HG03460 (cell line): ENCODE results near the gene CENPX.

Source experiments
- ATAC-seq: cut with Tn5 transposase; IDR thresholded peaks from one replicate; pipeline ENCODE4 v1.9.1; 2021; ENCODE audit not compliant: unreplicated experiment

CENPX gene

DNA sequence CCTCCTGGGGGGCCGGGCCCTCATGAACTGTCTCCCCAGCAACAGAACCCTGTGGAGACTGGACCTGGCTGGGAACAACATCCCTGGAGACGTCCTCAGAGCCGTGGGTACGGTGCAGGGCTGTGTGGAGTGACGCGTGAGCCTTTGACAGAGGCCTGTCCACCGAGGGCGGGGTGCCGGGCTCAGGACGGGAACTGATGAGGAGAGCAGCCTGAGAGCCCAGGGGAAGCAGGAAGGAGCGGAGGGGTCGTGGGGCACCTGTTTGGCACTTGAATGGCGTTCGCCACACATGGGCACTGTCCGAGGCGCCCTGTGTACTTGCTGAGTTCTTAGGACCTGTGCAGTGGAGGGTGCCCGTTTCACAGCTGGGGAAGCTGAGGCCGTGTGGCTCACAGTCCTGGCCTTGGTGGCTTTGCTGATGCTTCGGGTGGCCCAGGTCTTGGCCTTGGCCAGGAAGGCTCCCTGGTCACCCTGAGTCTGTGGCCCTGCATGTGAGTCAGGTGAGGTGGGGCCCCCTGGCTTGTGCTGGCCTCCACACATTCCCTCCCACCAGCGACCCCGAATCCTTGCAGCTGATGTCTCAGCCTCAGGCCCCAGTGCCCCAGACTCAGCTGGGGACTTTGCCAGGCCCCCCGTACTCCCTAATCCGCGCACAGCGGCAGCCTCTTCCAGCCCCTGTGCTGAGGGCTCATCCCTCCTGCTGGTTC lies 2.9 kb upstream of the CENPX start:
- no peak for ATAC-seq

- no peak for ATAC-seq
These were observed 2.2 kb upstream of the CENPX start for GRCh38 chr17:82024859-82025258.

DNA sequence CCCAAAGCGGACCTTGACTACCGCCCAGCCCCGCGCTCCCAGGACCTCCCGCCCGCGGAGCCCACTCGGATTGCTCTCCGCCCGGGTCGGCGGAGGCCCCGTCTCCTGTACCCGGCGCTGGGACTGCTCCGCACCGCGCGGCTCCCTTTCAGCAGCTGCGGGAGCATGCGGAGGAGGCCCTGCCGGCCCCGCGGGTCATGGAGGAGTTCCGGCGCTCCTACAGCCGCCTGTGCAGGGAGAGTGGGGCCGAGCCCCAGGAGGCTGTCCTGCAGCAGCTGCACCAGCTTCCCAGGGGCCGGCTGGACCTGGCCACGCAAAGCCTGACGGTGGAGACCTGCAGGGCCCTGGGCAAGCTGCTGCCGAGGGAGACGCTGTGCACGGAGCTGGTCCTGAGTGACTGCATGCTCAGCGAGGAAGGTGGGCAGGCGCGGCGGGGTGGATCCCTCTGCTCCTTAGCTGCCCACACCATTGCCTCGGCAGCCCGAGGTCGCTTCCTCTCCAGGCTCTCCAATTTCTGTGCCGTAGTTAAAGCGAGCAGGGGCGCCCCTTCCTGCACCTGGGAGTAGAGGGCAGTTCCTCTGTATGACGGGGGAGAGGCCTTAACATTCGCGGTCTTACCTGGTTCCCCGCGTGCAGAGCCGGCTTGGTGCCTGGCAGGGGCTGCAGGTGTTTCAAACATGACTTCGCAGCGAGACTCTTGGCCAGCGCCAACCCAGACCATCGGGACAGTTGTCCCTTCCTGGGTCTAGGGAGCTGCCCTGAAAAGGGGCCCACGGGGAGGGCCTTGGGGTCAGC lies 966 bp upstream of the CENPX start:
- ATAC-seq: peak; percentile 1

DNA sequence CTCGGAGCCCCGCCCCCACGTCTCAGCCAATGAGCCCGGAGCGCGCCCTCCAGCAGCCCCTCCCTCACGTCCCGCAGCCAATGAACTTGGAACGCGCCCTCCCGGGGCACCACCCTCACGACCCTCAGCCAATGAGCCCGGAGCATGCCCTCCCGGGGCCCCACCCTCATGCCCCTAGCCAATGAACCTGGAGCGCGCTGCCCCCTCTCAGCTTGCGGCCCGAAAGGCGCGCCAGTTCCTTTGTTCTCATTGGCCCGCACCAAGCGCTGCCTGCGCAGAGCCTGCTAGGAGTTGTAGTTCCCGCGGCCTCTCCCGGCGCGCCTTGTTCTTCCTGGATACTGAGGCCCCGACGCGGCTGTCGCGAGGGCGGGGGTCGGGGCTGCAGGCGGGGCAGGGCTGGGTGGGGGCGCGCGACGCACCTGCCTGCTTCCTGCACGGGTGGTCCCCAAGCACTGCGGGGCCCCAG lies 336 bp upstream of the CENPX start, which contains the start of gene LRRC45:
Gene LRRC45, plus strand, starts transcription at position 325 of the 466 bp plus-strand sequence. CDS start 339 bp downstream, outside the sequence.
- ATAC-seq: peak; percentile 81

GRCh38 chr17:82021900-82022309 lies 773 bp downstream of the CENPX start:
- ATAC-seq: no peak

- ATAC-seq: no peak
These were observed 1.4 kb downstream of the CENPX start for GRCh38 chr17:82021107-82021899.

DNA sequence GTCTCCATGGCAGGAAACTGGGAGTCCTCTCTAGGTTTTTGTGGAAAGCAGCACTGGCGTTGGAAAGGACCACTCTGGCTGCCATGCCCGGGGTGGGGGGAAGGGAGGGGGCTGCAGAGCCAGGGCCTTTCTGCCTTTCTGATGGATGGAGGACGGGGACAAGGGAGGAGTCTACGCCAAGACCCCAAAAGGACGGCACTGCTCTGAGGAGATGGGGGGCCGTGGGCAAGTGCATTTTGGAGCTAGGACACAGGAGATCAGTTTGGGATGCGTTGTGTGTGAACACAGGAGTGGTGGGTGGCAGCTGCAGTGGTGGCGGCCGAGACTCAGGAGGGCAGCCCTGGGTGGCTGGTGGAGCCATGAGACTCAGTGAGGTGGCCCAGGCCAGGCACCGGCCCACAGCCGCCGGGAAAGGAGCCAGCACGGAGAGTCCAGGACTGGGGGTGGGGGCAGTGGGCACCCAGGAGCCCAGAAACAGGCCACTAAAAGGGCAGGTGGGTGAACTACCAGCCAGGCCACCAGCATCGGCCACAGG lies 2.0 kb downstream of the CENPX start:
- no peak for ATAC-seq

- no peak for ATAC-seq
These were observed 2.7 kb downstream of the CENPX start for GRCh38 chr17:82019690-82020571.

DNA sequence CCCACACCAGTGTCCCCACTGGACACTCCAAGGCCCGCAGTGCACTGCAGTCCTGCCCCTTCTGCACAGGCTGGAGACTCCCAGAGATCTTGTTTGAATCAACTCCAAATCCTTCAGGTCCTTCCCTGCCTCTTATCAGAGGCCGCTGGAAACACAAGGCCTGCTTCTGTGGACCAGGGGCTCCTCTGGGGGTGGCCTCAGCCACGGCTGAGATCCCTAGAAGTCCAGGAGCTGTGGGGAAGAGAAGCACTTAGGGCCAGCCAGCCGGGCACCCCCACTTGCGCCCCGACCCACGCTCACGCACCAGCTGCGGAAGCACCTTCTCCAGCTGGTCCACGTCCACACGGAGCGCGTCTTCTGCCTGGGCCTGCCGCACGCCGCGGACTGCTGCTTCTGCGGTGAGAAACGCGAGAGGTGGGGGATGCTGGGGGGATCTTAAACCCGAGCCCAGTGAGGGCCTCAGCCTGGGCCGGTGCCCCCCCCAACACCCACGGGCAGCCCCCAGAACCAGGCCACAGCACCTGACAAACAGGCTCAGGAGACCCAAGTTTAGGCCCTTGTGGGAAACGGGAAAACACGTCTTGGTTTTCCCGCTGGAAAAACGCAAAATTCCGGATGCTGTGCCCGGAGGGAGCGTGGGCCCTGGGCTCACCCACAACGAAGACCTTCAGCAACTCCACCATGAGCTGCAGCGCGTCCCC lies 3.5 kb downstream of the CENPX start:
- ATAC-seq: no peak

GRCh38 chr17:82018152-82018988 lies 4.3 kb downstream of the CENPX start:
- no peak for ATAC-seq

- ATAC-seq: no peak
These were observed 5.0 kb downstream of the CENPX start for GRCh38 chr17:82017612-82018151.

GRCh38 chr17:82016875-82017459 lies 5.7 kb downstream of the CENPX start:
- ATAC-seq: no peak

DNA sequence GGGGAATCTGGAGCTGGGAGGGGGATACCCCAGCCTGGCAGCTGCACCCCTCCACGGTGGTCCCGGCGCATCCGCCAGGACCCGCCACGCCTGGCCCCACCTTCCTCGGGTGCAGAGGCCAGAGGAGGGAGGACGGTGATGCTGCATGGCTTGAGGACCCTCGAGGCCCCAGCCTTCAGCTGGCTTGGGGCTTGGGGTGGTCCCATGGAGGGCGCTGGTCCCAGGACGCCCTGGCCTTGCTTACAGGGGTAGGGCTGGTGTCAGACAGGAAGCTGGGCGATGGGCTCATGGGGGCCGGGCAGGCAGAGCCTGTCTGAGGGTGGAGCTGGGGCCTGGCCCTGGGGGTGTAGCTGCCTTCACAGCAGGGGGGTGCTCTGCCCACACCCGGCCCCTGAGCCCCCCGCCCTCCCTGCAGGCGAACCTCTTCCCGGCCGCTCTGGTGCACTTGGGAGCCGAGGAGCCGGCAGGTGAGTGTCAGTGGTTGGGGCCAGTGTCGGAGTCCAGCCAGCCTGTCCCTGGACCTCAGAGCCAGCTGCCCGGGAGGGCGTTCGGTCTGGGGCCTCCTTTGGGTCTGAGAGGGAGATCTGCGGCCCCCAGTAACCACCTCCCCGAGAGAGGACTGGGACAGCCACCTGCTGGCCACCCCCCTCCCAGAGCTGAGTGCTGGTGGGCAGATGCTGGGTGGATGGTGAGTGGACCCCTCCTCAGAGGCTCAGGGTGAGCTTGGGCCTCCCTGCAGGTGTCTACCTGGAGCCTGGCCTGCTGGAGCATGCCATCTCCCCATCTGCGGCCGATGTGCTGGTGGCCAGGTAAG lies 6.4 kb downstream of the CENPX start:
- ATAC-seq: no peak

DNA sequence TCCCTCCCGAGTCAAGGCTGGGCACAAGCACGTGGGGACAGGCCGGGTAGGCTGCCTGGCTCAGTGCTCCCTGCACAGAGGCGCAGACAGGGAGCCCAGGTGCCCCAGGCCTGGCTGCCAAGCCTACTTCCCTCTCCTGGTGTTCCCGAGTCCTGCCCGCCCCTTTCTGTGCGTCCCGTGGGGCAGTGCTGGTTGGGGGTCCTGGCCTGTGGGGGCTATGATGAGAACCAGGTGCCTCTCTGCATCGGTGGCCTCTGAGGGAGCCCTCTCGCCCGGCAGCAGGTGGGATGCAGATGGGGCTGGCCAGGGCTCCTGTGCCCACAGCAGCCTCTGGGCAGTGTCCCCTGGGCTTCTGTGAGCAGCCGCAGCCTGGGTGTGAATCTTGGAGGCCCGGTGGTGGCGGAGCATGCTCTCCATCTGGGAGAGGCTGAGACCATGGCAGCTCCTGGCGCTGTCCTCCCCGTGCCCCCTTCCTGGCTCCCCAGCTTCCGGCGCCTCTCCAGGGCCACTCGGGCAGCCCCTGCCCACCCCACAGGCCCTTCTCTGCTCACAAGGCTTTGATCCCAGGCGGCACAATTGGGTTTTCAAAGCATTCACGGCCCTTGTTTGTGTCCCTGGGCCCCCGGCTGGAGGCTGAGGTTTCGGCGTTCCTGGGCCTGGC lies 7.2 kb downstream of the CENPX start:
- ATAC-seq: no peak

- ATAC-seq: no peak
These were observed 7.7 kb downstream of the CENPX start for GRCh38 chr17:82014971-82015310.

- ATAC-seq: no peak
These were observed 8.2 kb downstream of the CENPX start for GRCh38 chr17:82014432-82014831.
